Activated CD4-positive, CD25-positive, alpha-beta regulatory T cell treated with anti-CD3 and anti-CD28 coated beads, Interleukin-2, amount 50 U/mL, for 16 hours (primary cell): ENCODE measurements around the gene PAN3.

Experiments
- DNase-seq: peaks from one replicate; pipeline ENCODE4 v3.0.0-alpha.2; 2020; ENCODE audit warnings: low read depth, low spot score

The PAN3 gene

DNA sequence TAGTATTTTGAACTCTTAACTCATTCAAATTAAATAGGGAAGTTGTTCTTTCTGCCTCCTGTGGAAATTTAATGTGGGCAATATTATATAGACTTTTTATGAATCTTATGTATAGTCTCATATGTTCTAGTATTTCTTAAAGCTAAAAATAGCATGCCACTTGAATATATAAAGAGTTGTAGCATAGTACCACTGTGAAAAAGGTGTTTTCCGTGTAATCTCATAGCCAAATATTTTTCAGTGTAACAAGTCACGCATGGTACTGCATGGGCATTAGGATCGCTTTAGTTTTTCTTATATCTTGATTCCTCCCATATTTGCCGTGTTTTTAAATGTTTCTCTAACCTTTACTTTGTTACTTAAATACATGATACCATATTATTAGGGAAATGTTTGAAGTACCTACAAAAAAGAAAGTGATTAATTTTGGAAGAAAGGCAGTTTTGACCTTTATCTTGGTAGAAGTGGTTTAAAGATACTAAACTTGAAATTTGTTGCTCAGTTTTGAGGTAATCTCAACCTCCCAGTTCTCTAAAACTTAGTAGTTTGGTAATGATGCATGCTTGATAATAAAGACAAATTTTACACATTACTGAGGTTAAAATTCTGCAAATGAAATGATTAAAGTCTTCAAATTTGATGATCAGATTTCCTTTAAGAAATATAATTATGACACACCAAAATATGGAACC lies 81.2 kb downstream of the PAN3 start:
- no peak for DNase-seq

DNA sequence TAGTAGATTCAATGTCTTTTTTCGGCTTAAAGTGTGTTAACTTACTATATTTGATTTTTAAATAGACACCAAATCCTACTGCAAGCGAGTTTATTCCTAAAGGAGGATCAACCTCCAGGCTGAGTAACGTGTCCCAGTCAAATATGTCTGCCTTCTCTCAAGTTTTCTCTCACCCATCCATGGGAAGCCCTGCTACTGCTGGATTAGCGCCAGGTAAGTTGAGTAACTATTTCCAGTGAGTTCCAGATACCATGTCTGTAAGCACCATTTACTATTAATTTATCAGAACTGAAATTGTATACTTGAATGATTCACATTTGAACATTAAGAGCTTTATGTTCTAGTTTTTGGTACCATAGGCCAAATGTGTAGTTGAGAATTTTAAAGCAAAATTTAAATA lies 81.8 kb downstream of the PAN3 start:
- DNase-seq, result no peak

DNA sequence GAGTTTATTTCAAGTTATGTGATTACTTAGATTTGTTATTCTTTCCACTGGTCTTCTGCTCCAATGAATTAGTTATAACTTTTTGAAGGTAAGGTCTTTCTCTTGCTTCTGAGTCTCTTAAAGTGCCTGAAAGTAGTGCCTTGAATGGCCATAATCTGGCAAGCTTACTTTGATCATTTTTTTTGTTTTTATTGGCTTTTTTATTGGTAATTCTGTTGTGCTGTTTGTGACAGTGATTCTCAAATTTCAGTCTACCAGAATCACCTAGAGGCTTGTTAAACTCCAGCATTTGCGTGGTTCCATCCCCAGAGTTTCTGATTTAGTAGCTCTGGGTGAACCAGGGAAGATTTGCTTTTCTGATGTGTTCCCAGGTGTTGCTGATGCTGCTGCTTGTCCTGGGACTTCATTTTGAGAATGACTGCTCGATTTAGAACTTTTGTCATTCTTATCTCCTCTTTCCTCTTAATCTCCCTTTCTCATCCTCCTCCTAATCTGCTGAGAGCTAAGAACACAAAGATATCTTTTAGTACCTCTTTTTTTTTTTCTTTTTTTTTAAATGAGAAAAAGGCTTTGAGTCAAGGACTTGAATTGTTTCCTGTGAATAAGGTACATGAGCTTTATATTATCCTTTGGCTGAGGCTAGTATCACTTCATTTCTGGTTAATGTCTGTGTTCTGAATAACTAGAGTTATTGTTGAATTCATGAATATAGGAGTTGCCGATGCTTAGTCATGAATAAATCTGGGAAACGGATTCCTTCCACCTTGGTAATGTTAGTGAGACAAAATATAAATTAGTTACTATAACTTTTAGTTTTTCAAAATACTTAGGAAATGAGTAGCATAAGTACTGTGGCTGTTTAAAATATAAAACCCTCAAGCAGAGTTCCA lies 91.4 kb downstream of the PAN3 start:
- DNase-seq, result no peak

DNA sequence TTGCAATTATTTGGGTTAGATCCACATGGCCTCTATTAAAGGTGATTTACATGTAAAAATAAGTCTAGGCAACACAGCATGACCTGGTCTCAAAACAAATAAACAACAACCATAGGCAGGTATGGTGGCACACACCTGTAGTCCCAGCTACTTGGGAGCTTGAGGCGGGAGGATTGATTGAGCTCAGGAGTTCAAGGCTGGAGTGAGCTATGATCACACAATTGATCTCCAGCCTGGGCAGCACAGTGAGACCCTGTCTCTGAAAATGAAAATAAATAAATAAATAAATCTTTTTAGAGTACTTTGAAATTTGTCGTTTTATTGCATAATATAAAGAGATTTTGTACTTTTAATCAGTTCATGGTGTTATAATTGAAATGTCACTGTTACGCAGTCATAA lies 93.3 kb downstream of the PAN3 start:
- no peak for DNase-seq

DNA sequence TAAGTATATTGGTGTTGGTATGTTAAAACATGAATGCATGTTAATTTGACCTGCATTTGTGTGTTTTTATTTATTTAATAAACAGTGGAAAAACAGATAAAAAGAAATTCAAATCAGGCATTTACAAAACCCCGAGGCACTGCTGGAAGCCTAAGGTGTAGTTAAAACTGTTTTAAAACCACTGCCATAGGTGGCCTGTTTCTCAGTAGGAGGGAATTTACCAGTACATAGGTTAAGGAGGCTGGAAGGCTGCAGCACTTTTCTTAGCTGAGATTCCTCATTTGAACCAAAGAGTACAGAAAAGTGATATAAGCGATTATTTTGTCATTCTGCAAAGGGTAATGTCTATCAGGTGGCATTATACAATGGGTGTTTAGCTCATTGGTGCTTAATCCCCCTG lies 99.6 kb downstream of the PAN3 start:
- DNase-seq, result no peak

DNA sequence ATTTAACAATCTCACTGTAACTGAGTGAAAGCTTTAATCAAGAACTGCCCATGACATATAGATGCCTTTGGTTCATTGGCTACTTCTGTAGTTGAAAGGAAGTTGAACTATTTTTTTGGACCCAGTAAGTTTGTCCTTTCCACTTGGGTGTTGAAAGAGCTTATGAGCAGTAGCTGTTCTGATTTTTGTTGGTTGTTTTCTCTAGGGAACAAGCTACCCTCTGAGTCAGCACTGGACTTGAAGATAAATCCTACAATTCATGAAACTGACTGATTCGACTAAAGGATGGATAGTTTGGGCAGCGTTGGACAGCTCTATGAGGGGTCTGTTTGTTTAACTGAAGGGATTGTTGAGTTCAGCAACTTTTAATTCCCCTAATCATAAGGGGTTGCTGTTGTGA lies 101.0 kb downstream of the PAN3 start:
- DNase-seq, result no peak

DNA sequence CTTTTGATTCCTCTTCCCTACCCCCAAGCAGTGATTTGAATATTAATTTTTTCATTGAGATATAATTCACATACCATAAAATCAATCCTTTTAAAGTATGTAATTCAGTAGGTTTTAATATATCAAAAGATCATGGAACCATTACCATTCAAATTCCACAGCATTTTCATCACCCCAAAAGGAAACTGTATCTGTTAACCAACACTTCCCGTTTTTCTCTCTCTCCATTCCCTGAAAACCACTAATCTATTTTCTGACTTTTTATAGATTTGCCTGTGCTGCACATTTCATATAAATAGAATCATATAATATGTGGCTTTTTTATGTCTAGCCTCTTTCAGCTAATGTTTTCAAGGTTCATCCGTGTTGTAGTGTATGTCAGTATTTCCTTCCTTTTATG lies 107.1 kb downstream of the PAN3 start:
- no peak for DNase-seq

DNA sequence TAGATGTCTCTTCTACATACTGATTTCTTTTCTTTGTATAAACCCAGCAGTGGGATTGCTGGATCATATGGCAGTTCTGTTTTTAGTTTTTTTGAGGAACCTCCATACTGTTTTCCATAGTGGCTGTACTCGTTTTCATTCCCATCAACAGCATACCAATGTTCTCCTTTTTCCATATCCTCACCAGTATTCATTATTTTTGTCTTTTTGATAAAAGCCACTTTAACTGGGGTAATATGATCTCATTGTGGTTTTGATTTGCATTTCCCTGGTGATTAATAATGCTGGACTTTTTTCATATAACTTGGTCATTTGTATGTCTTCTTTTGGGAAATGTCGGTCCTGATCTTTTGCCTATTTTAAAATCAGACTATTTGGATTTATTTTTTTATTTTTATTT lies 108.5 kb downstream of the PAN3 start:
- DNase-seq, result no peak

DNA sequence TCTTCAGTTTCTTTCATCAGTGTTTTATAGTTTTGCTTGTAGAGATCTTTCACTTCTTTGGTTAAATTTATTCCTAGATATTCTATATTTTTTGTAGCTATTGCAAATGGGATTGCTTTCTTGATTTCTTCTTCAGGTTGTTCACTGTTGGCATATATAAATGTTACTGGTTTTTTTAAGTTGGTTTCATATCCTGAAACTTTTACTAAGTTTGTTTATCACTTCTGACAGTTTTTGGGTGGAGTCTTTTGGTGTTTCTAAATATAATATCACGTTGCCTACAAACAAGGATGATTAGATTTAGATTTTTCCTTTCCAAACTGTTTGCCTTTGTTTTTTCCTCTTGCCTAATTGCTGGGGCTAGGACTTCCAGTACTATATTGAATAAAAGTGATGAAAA lies 109.7 kb downstream of the PAN3 start:
- DNase-seq, result no peak

DNA sequence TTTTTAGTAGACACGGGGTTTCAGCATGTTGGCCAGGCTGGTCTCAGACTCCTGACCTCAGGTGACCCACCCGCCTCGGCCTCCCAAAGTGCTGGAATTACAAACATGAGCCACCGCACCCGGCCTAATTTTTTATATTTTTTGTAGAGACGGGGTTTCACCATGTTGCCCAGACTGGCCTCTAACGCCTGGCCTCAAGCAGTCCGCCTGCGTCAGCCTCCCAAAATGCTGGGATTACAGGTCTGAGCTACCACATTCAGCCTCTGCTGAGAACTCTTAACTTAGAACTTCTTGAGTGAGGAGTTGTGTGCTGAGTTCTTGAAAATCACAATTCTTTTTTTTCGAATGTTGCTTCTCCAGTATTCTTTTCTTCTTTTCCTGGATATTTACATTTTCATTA lies 112.2 kb downstream of the PAN3 start:
- DNase-seq, result no peak

DNA sequence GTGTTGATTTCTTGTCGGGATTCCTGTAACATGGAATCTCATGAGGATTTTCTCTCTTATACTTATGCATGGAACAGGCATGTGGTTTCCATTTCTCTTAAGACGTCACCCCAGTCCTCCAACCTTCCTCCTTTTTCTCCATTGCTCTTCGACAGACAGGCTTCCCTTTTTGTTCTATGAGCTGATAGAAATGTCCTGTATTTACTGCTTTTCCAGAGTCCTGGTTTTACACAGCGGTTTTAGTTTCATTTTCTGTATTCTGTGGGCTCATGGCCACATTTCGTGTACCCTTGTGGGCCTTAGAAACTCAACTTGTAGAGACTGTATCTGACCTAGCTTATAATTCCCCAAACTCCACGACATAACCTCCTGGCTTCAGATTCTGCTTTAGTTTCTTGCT lies 113.1 kb downstream of the PAN3 start:
- no peak for DNase-seq

DNA sequence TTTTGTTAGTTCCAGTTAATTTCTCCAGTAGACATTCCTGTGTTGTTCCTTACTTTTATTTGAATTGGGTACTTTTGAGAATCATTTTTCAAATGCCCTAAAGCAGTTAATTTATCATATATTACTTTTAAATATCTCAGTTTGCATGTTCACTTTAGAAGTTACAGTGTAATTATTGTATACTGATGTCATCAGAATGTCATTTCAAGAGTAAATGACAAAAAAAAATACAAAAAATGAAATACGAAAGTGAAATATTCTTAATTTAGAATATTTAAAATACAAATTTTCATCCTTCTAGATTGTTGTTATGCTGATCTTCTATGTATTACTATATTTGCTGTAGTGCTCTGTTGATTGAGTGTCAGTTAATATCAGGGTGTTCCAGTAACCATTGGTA lies 114.2 kb downstream of the PAN3 start:
- DNase-seq, result no peak

DNA sequence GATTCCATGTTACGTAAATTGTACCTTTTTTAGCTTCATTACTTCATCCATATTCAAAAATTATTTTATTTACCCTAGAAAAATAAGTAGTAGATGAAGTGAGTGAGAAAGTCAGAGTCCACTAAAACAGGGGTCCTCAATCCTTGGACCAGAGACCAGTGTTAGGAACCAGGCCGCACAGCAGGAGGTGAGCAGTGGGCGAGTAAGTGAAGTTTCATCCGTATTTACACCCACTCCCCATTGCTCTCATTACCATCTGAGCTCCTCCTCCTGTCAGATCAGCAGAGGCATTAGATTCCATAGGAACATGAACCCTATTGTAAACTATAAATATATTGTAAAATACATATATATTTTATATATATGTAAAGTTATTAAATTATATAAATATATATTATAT lies 119.0 kb downstream of the PAN3 start:
- no peak for DNase-seq

DNA sequence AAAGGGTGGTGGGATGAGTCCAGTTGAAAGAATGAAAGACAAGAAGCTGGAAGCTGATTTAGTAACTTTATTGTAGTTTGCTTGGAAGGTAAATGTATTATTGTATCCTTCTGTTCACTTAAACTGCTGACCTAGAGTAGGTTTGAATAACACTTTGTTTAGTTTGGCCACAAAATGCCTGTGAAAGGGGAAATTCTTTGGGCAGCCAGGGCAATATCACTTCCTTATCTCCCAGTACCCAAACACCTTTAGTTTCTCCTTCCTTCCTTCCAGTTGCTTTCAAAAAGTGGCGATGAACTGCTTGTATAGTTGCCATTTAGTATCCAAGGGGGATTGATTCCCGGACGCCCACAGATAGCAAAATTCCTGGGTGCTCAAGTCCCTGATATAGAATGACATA lies 120.1 kb downstream of the PAN3 start:
- no peak for DNase-seq

DNA sequence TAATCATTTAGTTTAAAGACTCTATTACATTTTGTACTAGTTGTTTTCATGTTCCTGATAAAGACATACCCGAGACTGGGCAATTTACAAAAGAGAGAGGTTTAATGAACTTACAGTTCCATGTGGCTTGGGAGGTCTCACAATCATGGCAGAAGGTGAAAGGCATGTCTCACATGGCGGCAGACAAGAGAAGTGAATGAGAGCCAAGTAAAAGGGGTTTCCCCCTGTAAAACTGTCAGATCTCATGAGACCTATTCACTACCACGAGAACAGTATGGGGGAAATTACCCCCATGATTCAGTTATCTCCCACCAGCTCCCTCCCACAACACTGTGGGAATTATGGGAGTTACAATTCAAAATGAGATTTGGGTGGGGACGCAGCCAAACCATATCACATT lies 129.2 kb downstream of the PAN3 start:
- DNase-seq, result no peak

DNA sequence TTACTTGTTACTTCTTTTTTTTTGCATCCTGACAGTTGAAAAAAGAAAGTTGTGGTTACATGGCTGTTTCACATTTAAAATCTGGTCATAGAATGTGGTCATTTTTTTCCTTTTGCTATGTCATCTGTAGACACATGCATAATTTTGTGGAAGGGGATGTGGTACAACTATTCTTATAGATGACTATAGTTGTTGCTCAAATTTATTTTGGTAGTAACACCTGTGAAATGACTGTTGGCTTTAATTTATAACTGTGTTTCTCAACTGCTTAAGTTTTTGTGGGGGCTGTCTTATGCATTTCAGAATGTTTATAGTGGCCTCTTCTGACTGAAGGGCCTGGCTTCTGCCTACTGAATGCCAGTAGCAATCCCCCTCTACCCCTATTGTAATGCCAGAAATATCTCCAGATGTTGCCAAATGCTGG lies 130.5 kb downstream of the PAN3 start:
- DNase-seq, result no peak

DNA sequence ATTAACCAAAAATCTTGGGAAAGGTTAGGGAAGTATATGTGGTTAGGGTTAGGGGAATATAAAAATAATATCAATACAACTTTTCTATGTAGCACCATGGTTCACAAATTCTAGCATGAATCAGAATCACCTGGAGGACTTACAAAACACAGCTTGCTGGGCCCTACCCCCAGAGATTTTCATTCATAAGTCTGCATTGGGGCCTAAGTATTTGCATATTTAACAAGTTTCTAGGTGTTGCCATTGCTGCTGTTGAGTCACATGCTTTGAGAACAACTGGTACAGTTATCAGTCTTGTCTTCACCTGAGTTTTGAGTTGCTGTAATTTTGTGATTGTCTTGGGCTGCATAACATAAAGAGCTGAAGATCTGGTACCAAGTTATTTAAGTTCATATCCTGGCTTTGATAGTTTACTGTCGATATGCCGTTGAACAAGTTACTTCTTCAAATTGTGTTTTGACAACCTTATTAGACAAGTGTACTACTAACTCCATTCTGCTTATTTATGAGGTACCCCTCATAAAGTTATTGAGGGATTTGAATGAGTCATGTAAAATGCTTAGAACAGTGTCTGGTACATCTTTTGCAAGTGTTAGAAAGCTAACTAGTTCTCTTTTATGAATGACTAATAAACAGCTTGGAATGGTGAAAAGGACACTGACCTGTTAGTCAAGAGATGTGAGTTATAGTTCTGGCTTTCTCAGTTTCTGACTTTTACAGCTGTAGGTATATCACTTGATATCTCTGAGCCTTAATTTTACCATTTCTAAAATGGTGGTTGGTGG lies 132.9 kb downstream of the PAN3 start:
- no peak for DNase-seq

DNA sequence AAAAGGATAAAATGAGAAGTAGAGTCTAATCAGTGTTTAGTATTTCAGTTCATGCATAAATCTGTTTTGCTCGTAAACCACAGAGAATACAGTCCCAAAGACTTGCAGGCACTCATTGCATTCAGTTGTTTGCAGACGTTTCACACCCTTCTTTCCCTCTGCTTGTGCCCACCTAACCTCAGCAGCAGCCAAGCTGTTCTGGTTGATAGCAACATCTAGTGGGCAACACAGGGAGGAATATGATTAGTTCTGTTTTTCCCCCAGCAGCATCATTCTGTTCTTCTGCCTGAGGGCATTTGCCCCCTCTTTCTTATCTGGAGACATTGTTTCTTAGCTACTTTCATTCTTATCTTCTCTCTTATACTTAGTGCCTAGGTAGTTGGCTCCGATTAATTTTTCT lies 135.6 kb downstream of the PAN3 start:
- no peak for DNase-seq

DNA sequence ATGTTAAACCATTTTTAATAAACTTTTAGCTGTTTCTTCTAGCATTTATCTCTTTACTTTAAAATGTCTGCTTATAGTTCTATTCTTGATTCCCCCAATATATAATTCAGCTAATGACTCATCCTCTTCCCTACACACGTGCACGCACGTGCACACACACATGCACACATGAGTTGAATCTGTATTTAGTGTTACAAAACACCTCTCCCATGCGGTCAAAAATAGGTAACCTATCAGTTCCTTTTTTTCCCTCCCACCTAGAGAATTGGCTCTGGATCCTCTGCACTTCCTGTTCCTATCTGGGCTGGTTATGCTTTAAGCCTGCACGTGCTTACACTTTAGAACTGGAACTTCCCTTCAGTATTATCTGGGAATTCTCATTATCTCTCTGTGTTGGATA lies 144.1 kb downstream of the PAN3 start:
- no peak for DNase-seq

DNA sequence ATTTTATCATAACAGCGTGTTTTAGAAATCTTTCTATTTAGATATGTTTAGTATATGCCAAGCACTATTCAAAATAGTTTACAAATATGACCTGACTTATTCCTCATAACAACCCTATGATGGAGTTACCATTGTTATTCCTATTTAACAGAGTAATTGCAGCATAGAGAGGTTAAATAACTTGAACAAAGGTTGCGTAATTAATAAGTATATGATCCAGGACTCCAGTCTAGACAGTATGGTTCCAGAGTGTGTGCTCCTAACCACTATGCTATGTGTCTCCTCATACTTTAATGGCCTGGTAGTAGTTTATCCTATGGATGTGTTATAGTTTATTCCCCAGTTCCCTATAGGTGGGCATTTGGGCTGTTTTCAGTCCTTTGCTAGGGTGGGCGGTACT lies 145.3 kb downstream of the PAN3 start:
- no peak for DNase-seq

DNA sequence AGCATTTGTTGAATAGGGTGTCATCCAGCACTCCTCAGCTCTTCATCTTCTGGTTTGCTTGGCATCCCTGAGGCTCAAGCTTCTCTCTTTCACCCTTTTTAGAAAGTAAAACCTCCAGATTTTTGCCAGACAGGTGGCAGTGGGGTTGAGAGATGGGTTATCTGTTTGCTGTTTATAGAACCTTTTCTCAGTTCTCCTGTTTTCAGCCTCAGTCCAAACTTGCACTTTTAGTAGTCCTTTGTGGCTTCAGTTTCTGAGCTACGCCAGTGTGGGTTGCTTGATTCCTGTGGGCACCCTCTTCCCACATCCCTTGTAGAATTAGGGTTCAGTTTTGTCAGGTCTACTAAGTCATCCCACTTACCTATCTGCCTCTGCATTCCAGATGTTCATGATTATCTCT lies 147.9 kb downstream of the PAN3 start:
- DNase-seq, result no peak

DNA sequence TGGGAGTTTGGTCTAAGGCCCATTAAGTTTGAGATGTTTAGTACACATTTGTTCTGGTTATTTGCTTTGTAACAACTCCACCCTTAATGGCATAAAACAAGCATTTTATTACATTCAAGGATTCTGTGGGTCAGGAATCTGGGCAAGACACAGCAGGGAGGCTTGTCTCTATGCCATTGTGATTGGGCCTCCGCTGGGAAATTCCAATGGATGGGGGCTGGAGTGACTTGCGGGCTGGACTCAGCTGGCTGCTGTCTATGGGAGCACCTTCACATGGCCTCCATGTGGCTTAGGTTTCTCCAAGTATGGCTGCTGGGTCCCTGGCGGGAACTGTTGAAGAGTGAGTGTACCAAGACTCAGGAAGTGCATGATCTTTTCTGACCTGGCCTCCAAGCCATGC lies 159.0 kb downstream of the PAN3 start:
- DNase-seq, result no peak

DNA sequence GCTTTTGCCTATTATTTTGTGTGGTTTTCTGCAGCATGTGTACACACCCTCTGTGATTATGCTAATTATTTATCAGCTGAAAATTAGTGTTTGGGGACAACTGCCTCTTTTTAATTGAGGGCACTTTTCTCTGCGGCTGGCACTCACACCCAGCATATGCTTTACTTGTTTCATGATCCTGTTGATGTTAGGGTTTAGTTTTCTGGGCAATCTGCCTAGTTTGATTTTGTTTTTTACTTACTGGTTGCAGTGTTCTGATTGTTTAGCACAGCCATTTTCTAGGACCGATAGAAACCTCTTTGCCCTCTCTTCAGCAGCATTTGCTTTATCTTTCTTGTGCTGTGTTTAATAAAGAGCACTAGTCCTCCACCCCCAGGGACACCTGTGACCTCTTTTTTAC lies 161.6 kb downstream of the PAN3 start:
- DNase-seq, result no peak
